A673 (cell line): ENCODE measurements around the gene ACRV1. TPM values are rescaled to one million over a fixed set of nuclear protein-coding genes. Genes with fewer than 3 reads are reported as not detected.

Source experiments
- BruUV-seq: library from RNA; stranded (reverse); fragments of 400-500 nt; replicated peaks from 2 replicates; lab custom pipeline; 2021; lab: Mats Ljungman, UMichigan
- CTCF ChIA-PET: fragments of 300-600 bp; sonication (Branson Sonifier 250); formaldehyde crosslinking; loops from one replicate; lab custom pipeline; 2022; ENCODE audit warnings: antibody characterized with exemption; lab: Charles Lee
- POLR2A ChIA-PET: fragments of 300-600 bp; sonication (Branson Sonifier 250); formaldehyde crosslinking; loops from one replicate; lab custom pipeline; 2022; ENCODE audit warnings: antibody characterized with exemption; ENCODE audit not compliant: low non-redundant PET; lab: Charles Lee
- DNase-seq: peaks from one replicate; pipeline ENCODE4 v3.0.0-alpha.2; 2015; ENCODE audit warnings: low spot score
- H3K27ac ChIP-seq: fragments of 200-600 bp; sonication (generic); 2 replicates; pipeline ENCODE4 v1.5.1; 2016; ENCODE audit warnings: mixed run types, low read depth, mild to moderate bottlenecking, mixed read lengths, antibody characterized with exemption, low read length; ENCODE audit not compliant: poor library complexity, severe bottlenecking
- H3K27me3 ChIP-seq: fragments of 200-600 bp; sonication (generic); replicated peaks from 2 replicates; pipeline ENCODE4 v1.6.1; 2017; ENCODE audit warnings: mixed run types, low read depth, mild to moderate bottlenecking, mixed read lengths, antibody characterized with exemption, low read length; ENCODE audit not compliant: insufficient read depth, poor library complexity
- H3K36me3 ChIP-seq: fragments of 200-600 bp; sonication (generic); 2 replicates; pipeline ENCODE4 v1.6.1; 2016; ENCODE audit warnings: mixed run types, mild to moderate bottlenecking, mixed read lengths, antibody characterized with exemption, low read length; ENCODE audit not compliant: insufficient read depth, poor library complexity, severe bottlenecking
- H3K4me1 ChIP-seq: fragments of 200-600 bp; sonication (generic); 2 replicates; pipeline ENCODE4 v1.6.1; 2017; ENCODE audit warnings: mixed run types, mild to moderate bottlenecking, mixed read lengths, antibody characterized with exemption, low read length; ENCODE audit not compliant: insufficient read depth, poor library complexity, severe bottlenecking
- H3K4me3 ChIP-seq: fragments of 200-600 bp; sonication (generic); 2 replicates; pipeline ENCODE4 v1.5.1; 2016; ENCODE audit warnings: low read depth, mixed run types, mild to moderate bottlenecking, mixed read lengths, low read length; ENCODE audit not compliant: poor library complexity, severe bottlenecking
- H3K9me3 ChIP-seq: fragments of 200-600 bp; sonication (generic); 2 replicates; pipeline ENCODE4 v1.6.1; 2016; ENCODE audit warnings: mixed run types, low read depth, mild to moderate bottlenecking, mixed read lengths, antibody characterized with exemption, low read length; ENCODE audit not compliant: poor library complexity, severe bottlenecking
- EZH2 ChIP-seq: fragments of 200-600 bp; sonication (generic); IDR thresholded peaks from 2 replicates; pipeline ENCODE4 v1.6.1; 2017; ENCODE audit warnings: borderline replicate concordance, low read depth, mild to moderate bottlenecking, mixed read lengths, antibody characterized with exemption, low read length; ENCODE audit not compliant: poor library complexity, severe bottlenecking
- intact Hi-C: fragments of 100-400 bp; cut with micrococcal nuclease; formaldehyde crosslinking; loops from one replicate; pipeline ENCODE4 v1.10.0; 2022; ENCODE audit not compliant: unreplicated experiment
- total RNA-seq: library from RNA; stranded (reverse); gene quantifications from 2 replicates; pipeline ENCODE4 v1.2.3, GENCODE V29; 2021
- TF ChIP-seq, protein P1 (sequence below): fragments of 300-800, 200-600 bp; sonication (generic); conservative IDR thresholded peaks from 2 replicates; pipeline ENCODE4 v1.5.1; 2017; ENCODE audit warnings: low read depth, mild to moderate bottlenecking, antibody characterized with exemption, low read length, moderate library complexity, mixed read lengths

Gene ACRV1
- total RNA-seq, 1 experiment from 2014 or later, result not detected

DNA sequence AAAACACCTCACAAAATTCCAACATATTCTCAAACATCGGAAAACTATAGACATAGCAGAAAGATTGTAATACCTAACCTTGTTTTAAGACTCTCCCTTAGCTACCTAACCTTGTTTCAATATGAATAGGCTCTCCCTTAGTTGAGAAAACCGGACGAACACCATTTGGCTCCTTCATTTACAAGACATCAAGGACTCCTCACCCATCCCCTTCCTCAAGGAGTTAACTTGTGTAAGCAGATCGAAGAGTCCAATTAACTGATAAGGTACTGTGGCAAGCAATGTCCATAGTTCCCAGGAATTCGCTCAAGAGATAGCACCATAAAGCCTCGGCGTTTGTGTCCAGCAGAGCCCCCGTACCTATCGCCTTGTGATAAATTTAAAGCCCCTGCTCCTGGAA is 4.6 kb upstream of the ACRV1 start:
- POLR2A ChIA-PET, result no interaction called here
- Histone ChIP-seq H3K27ac (no peak overlapping the region), H3K4me1 (no peaks in the 10 kb centered on the region), H3K36me3 (no peaks in the 10 kb centered on the region), H3K9me3 (no peaks in the 10 kb centered on the region), H3K27me3 (no peaks in the 10 kb centered on the region), H3K4me3 (no peak overlapping the region)
- no TSS peak for BruUV-seq
- intact Hi-C loops, result no loop called here
- DNase-seq, result no peak
- TF ChIP-seq, protein P1, sequence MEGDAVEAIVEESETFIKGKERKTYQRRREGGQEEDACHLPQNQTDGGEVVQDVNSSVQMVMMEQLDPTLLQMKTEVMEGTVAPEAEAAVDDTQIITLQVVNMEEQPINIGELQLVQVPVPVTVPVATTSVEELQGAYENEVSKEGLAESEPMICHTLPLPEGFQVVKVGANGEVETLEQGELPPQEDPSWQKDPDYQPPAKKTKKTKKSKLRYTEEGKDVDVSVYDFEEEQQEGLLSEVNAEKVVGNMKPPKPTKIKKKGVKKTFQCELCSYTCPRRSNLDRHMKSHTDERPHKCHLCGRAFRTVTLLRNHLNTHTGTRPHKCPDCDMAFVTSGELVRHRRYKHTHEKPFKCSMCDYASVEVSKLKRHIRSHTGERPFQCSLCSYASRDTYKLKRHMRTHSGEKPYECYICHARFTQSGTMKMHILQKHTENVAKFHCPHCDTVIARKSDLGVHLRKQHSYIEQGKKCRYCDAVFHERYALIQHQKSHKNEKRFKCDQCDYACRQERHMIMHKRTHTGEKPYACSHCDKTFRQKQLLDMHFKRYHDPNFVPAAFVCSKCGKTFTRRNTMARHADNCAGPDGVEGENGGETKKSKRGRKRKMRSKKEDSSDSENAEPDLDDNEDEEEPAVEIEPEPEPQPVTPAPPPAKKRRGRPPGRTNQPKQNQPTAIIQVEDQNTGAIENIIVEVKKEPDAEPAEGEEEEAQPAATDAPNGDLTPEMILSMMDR, result no peak
- TF ChIP-seq EZH2, result no peak
- CTCF ChIA-PET, result no interaction called here

DNA sequence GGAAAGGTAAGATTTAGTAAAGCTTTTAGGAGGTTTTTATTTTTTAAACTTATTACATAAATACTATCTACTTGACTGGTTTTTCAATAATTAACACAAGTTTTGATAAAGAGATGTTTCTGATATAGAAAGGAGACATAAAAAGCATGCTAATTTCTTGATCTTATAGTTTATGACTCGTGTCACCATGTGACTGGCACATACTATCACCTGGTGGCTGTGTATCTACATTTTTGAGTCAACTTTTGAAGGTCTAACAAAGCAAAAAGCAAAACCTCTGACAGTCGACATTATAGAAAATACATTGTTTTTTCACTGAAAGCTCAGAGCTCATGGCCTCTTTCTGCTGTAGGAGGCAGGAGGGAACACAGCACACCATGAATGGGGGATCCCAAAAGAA is 810 bp downstream of the ACRV1 start:
- no peak for TF ChIP-seq EZH2
- TF ChIP-seq, protein P1, result no peak
- H3K27ac ChIP-seq, result no peak overlapping the region
- no peak for DNase-seq
- CTCF ChIA-PET, result no interaction called here
- no peaks in the 10 kb centered on the region for H3K9me3 ChIP-seq
- no peaks in the 10 kb centered on the region for H3K4me1 ChIP-seq
- intact Hi-C loops, result no loop called here
- no TSS peak for BruUV-seq
- peaks cover 22% of the 10 kb centered on the region for H3K36me3 ChIP-seq
- POLR2A ChIA-PET, result no interaction called here
- no peaks in the 10 kb centered on the region for H3K27me3 ChIP-seq
- no peak overlapping the region for H3K4me3 ChIP-seq

DNA sequence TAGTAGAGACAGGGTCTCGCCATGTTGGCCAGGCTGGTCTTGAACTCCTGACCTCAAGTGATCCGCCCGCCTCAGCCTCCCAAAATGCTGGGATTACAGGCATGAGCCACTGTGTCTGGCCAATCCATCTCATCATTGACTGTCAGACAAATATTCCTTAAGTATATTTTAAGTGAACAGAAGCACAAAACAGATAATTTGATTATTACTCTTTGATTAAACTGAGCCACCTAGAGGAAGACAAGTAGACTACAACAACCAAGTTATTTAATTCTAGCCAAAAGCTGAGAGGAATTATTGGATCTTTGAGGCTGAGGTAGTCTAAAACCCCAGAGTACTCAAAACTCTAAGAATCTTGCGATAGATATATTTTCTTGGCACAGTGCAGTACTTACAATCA is 1.2 kb downstream of the ACRV1 start:
- POLR2A ChIA-PET, result no interaction called here
- Histone ChIP-seq H3K27ac (no peak overlapping the region), H3K27me3 (no peaks in the 10 kb centered on the region), H3K4me3 (no peak overlapping the region), H3K4me1 (no peaks in the 10 kb centered on the region), H3K36me3 (peaks cover 22% of the 10 kb centered on the region), H3K9me3 (no peaks in the 10 kb centered on the region)
- intact Hi-C loops, result no loop called here
- CTCF ChIA-PET, result no interaction called here
- peak; percentile 13 for DNase-seq
- TF ChIP-seq EZH2, result no peak
- TF ChIP-seq, protein P1, result peak; percentile 44; the same call in 1 of the 2 replicates
- BruUV-seq, result no TSS peak
